ENCODE data around the gene GAK.

GAK gene

GRCh38 chr4:907691-908425 is 24.3 kb downstream of the GAK start:
- DNase-seq (ENCODE audit: low read depth in 2 of 2): no peak

- no peak for DNase-seq (ENCODE audit: low read depth in 2 of 2)
Observed at GRCh38 chr4:907103-907400, 25.1 kb downstream of the GAK start.

GRCh38 chr4:906339-907102 is 25.6 kb downstream of the GAK start:
- DNase-seq (ENCODE audit: low read depth in 2 of 2): no peak

GRCh38 chr4:905485-906338 is 26.4 kb downstream of the GAK start:
- no peak for DNase-seq (ENCODE audit: low read depth in 2 of 2)

GRCh38 chr4:903066-904046 is 28.8 kb downstream of the GAK start:
- DNase-seq (ENCODE audit: low read depth in 2 of 2): no peak

GRCh38 chr4:901192-901910 is 30.8 kb downstream of the GAK start:
- no peak for DNase-seq (ENCODE audit: low read depth in 2 of 2)

- DNase-seq (ENCODE audit: low read depth in 2 of 2): no peak
Observed at GRCh38 chr4:900721-901120, 31.4 kb downstream of the GAK start.

GRCh38 chr4:900073-900472 is 32.0 kb downstream of the GAK start:
- no peak for DNase-seq (ENCODE audit: low read depth in 2 of 2)

- no peak for DNase-seq (ENCODE audit: low read depth in 2 of 2)
Observed at GRCh38 chr4:899556-899906, 32.6 kb downstream of the GAK start.

GRCh38 chr4:898869-899555 is 33.1 kb downstream of the GAK start:
- no peak for DNase-seq (ENCODE audit: low read depth in 2 of 2)

GRCh38 chr4:898123-898522 is 34.0 kb downstream of the GAK start:
- DNase-seq (ENCODE audit: low read depth in 2 of 2): no peak

- no peak for DNase-seq (ENCODE audit: low read depth in 2 of 2)
Observed at GRCh38 chr4:896630-897029, 35.5 kb downstream of the GAK start.

- no peak for DNase-seq (ENCODE audit: low read depth in 2 of 2)
Observed at GRCh38 chr4:896216-896615, 35.9 kb downstream of the GAK start.

GRCh38 chr4:895596-895995 is 36.5 kb downstream of the GAK start:
- no peak for DNase-seq (ENCODE audit: low read depth in 2 of 2)

GRCh38 chr4:893995-894705 is 38.0 kb downstream of the GAK start:
- DNase-seq (ENCODE audit: low read depth in 2 of 2): no peak

- no peak for DNase-seq (ENCODE audit: low read depth in 2 of 2)
Observed at GRCh38 chr4:893276-893994, 38.7 kb downstream of the GAK start.

GRCh38 chr4:892780-893179 is 39.3 kb downstream of the GAK start:
- DNase-seq (ENCODE audit: low read depth in 2 of 2): no peak

- no peak for DNase-seq (ENCODE audit: low read depth in 2 of 2)
Observed at GRCh38 chr4:891747-892146, 40.4 kb downstream of the GAK start.

Data from stimulated activated CD4-positive, alpha-beta T cell treated with anti-CD3 and anti-CD28 coated beads, Interleukin-4, amount 100 ng/mL, for 48 hours (primary cell).